WTC11 (cell line): Measurements from ENCODE around the gene RACK1. TPM values are rescaled to one million over a fixed set of nuclear protein-coding genes. Genes with fewer than 3 reads are reported as not detected.

Experiments
- ATAC-seq: fragments of 200-7000 bp; cut with Tn5 transposase; 2 replicates; pipeline ENCODE4 v1.10.0; 2021; ENCODE audit warnings: mild to moderate bottlenecking, moderate library complexity
- CTCF ChIA-PET: fragments of 300-600 bp; sonication (Branson Sonifier 250); formaldehyde crosslinking; loops from one replicate; lab custom pipeline; 2021; ENCODE audit warnings: antibody characterized with exemption; lab: Charles Lee
- POLR2A ChIA-PET: fragments of 350-600 bp; sonication (Branson Sonifier 250); formaldehyde crosslinking; loops from one replicate; lab custom pipeline; 2021; ENCODE audit warnings: antibody characterized with exemption; lab: Charles Lee
- DNase-seq: peaks from one replicate; pipeline ENCODE4 v3.0.0; 2021; ENCODE audit warnings: low spot score
- H3K27ac Mint-ChIP-seq: 2 replicates; pipeline ENCODE4 v1.8.0; 2021; ENCODE audit warnings: mixed read lengths
- H3K27me3 Mint-ChIP-seq: 2 replicates; pipeline ENCODE4 v1.8.0; 2021; ENCODE audit warnings: low read depth, mild to moderate bottlenecking, moderate library complexity, mixed read lengths
- H3K36me3 Mint-ChIP-seq: 2 replicates; pipeline ENCODE4 v1.8.0; 2021; ENCODE audit warnings: mixed read lengths
- H3K4me1 Mint-ChIP-seq: 2 replicates; pipeline ENCODE4 v1.8.0; 2022; ENCODE audit warnings: mixed read lengths
- H3K4me3 Mint-ChIP-seq: 2 replicates; pipeline ENCODE4 v1.8.0; 2021; ENCODE audit warnings: mild to moderate bottlenecking, moderate library complexity, mixed read lengths
- H3K9me3 Mint-ChIP-seq: 2 replicates; pipeline ENCODE4 v1.8.0; 2021; ENCODE audit warnings: mixed read lengths
- AR ChIP-seq: fragments of 250-450 bp; sonication (Bioruptor Pico); IDR thresholded peaks from 2 replicates; pipeline ENCODE4 v1.9.0; 2021; ENCODE audit warnings: mild to moderate bottlenecking
- ARID4B ChIP-seq: sonication (generic); formaldehyde crosslinking; IDR thresholded peaks from 2 replicates; pipeline ENCODE4 v1.8.0; 2023; ENCODE audit warnings: missing genetic modification reagents, mild to moderate bottlenecking, borderline replicate concordance
- ATF3 ChIP-seq: sonication (generic); formaldehyde crosslinking; conservative IDR thresholded peaks from 2 replicates; pipeline ENCODE4 v1.8.1; 2022; ENCODE audit warnings: mild to moderate bottlenecking, missing genetic modification reagents
- CDX4 ChIP-seq: fragments of 250-450 bp; sonication (Bioruptor Pico); IDR thresholded peaks from 2 replicates; pipeline ENCODE4 v1.9.0; 2021; ENCODE audit warnings: moderate library complexity, mild to moderate bottlenecking, inconsistent platforms, borderline replicate concordance
- CREM ChIP-seq: sonication (generic); formaldehyde crosslinking; IDR thresholded peaks from 2 replicates; pipeline ENCODE4 v1.8.1; 2022; ENCODE audit warnings: mild to moderate bottlenecking, missing genetic modification reagents, moderate library complexity
- CTCF ChIP-seq: fragments of 200-600 bp; IDR thresholded peaks from 2 replicates; pipeline ENCODE4 v1.8.0; 2022; ENCODE audit warnings: antibody characterized with exemption
- E2F1 ChIP-seq: sonication (generic); formaldehyde crosslinking; IDR thresholded peaks from 2 replicates; pipeline ENCODE4 v1.8.0; 2022; ENCODE audit warnings: mild to moderate bottlenecking, missing genetic modification reagents
- E2F4 ChIP-seq: sonication (generic); formaldehyde crosslinking; IDR thresholded peaks from 2 replicates; pipeline ENCODE4 v1.8.1; 2022; ENCODE audit warnings: low read depth, mild to moderate bottlenecking, moderate library complexity, missing genetic modification reagents, borderline replicate concordance
- MYBL2 ChIP-seq: sonication (generic); formaldehyde crosslinking; IDR thresholded peaks from 2 replicates; pipeline ENCODE4 v1.8.1; 2023; ENCODE audit warnings: mild to moderate bottlenecking, moderate library complexity, missing genetic modification reagents
- NFE2L1 ChIP-seq: sonication (generic); formaldehyde crosslinking; IDR thresholded peaks from 2 replicates; pipeline ENCODE4 v1.8.1; 2023; ENCODE audit warnings: missing genetic modification reagents
- SMAD3 ChIP-seq: sonication (generic); formaldehyde crosslinking; IDR thresholded peaks from 2 replicates; pipeline ENCODE4 v1.8.0; 2022; ENCODE audit warnings: missing genetic modification reagents, mild to moderate bottlenecking, borderline replicate concordance
- ZBTB21 ChIP-seq: sonication (generic); formaldehyde crosslinking; IDR thresholded peaks from 2 replicates; pipeline ENCODE4 v1.8.1; 2023; ENCODE audit warnings: mild to moderate bottlenecking, missing genetic modification reagents, borderline replicate concordance
- ZBTB43 ChIP-seq: sonication (generic); formaldehyde crosslinking; IDR thresholded peaks from 2 replicates; pipeline ENCODE4 v1.8.1; 2023; ENCODE audit warnings: mild to moderate bottlenecking, missing genetic modification reagents
- ZNF138 ChIP-seq: sonication (generic); formaldehyde crosslinking; conservative IDR thresholded peaks from 2 replicates; pipeline ENCODE4 v1.8.1; 2022; ENCODE audit warnings: mild to moderate bottlenecking, moderate library complexity, missing genetic modification reagents
- ZNF671 ChIP-seq: fragments of 250-450 bp; sonication (Bioruptor Pico); IDR thresholded peaks from 2 replicates; pipeline ENCODE4 v1.8.0; 2021; ENCODE audit warnings: mild to moderate bottlenecking
- total RNA-seq: library from RNA; stranded (reverse); gene quantifications from 3 replicates; pipeline ENCODE4 v1.2.3, GENCODE V29; 2021

RACK1 gene
- total RNA-seq, 1 experiment from 2014 or later = 2,360 TPM

GRCh38 chr5:181189363-181189961 is 54.2 kb downstream of the RACK1 start:
- POLR2A ChIA-PET = interaction anchor here (0.6 to 1.8 kb wide), 4 partner anchors 18 to 1099 kb away, joined by 3 to 11 read pairs (median 4); partner anchors contain the start of gene TRIM41
- CTCF ChIA-PET = interaction anchor here (1.0 to 6.7 kb wide), 4 partner anchors 16 to 21 kb away, joined by 3 to 42 read pairs (median 6); partner anchors contain the start of gene TRIM7
- 0 out of 2 replicates have a peak, but pooled peaks cover 3% of the 10 kb centered on the region for H3K36me3 Mint-ChIP-seq
- TF ChIP-seq E2F4 = no peak
- no peak for TF ChIP-seq ZNF138 (CRISPR knock-in tag)
- TF ChIP-seq ZNF671 (CRISPR knock-in tag) = no peak
- no peak for TF ChIP-seq CDX4 (CRISPR knock-in tag)
- no peak for TF ChIP-seq SMAD3 (CRISPR knock-in tag)
- no peak for TF ChIP-seq ATF3 (CRISPR knock-in tag)
- no peak for TF ChIP-seq CTCF
- no peak for TF ChIP-seq MYBL2 (CRISPR knock-in tag)
- TF ChIP-seq ZBTB21 (CRISPR knock-in tag) = no peak
- H3K27me3 Mint-ChIP-seq = peaks cover 34% of the 10 kb centered on the region
- no peaks in the 10 kb centered on the region; the same call in 1 of the 2 replicates for H3K9me3 Mint-ChIP-seq
- DNase-seq = no peak
- no peak for ATAC-seq
- H3K4me3 Mint-ChIP-seq = peak overlapping the region; percentile 97
- H3K27ac Mint-ChIP-seq = no peak overlapping the region
- H3K4me1 Mint-ChIP-seq = peaks cover 16% of the 10 kb centered on the region; the same call in 1 of the 2 replicates

GRCh38 chr5:181188700-181189362 is 54.9 kb downstream of the RACK1 start:
- Mint-ChIP-seq H3K9me3 (no peaks in the 10 kb centered on the region; the same call in 1 of the 2 replicates), H3K4me1 (peaks cover 19% of the 10 kb centered on the region), H3K27me3 (peaks cover 34% of the 10 kb centered on the region), H3K36me3 (peaks cover 3% of the 10 kb centered on the region; the same call in 1 of the 2 replicates), H3K27ac (peak overlapping the region; percentile 88), H3K4me3 (peak overlapping the region; percentile 97)
- ChIA-PET CTCF (interaction anchor here (1.1 to 6.7 kb wide), 3 partner anchors 15 to 20 kb away, joined by 5 to 42 read pairs (median 7); partner anchors contain the start of gene TRIM7), POLR2A (interaction anchor here (1.8 kb wide), 1 partner anchor 18 kb away, joined by 11 read pairs; no protein-coding TSS in a partner anchor)
- ATAC-seq (peak; percentile 2), DNase-seq (peak; percentile 78)
- TF ChIP-seq CREM = peak; percentile 16; the same call in 1 of the 2 replicates
- TF ChIP-seq ARID4B (CRISPR knock-in tag) = no peak
- no peak for TF ChIP-seq E2F1 (CRISPR knock-in tag)
- peak; percentile 32; the same call in 1 of the 2 replicates for TF ChIP-seq ZBTB43
- 0 out of 2 replicates have a peak, but pooled peaks have one; percentile 35 for TF ChIP-seq NFE2L1 (CRISPR knock-in tag)
- no peak for TF ChIP-seq AR (CRISPR knock-in tag)
